Breast epithelium (tissue), 3 donors: ENCODE measurements around the gene HHLA2.

ENCODE experiments used
- CTCF ChIP-seq, 3 donors: fragments of 450-650 bp; IDR thresholded peaks; one replicate each; pipeline ENCODE4 v1.5.1; 2016 to 2017; ENCODE audit warnings: antibody characterized with exemption in 3 of 3, mild to moderate bottlenecking in 3 of 3, moderate library complexity in 3 of 3
- POLR2AphosphoS5 ChIP-seq, 3 donors: sonication (generic); formaldehyde crosslinking; IDR thresholded peaks; one replicate each; pipeline ENCODE4 v1.6.1; 2017; ENCODE audit warnings: antibody characterized with exemption in 3 of 3

- TF ChIP-seq POLR2AphosphoS5 (IDR thresholded peaks at IDR 0.05): no peak
- TF ChIP-seq CTCF (IDR thresholded peaks at IDR 0.05): no peak
Observed at GRCh38 chr3:108408883-108409799, 112.8 kb downstream of the HHLA2 start.
